NCI-H1417 treated with DMSO at 0.1 percent for 48 hours (cell line): ENCODE measurements around the gene TSPAN13.

Experiments
- DNase-seq: peaks from one replicate; lab custom pipeline; 2025; lab: John Stamatoyannopoulos, UW

TSPAN13 gene

DNA sequence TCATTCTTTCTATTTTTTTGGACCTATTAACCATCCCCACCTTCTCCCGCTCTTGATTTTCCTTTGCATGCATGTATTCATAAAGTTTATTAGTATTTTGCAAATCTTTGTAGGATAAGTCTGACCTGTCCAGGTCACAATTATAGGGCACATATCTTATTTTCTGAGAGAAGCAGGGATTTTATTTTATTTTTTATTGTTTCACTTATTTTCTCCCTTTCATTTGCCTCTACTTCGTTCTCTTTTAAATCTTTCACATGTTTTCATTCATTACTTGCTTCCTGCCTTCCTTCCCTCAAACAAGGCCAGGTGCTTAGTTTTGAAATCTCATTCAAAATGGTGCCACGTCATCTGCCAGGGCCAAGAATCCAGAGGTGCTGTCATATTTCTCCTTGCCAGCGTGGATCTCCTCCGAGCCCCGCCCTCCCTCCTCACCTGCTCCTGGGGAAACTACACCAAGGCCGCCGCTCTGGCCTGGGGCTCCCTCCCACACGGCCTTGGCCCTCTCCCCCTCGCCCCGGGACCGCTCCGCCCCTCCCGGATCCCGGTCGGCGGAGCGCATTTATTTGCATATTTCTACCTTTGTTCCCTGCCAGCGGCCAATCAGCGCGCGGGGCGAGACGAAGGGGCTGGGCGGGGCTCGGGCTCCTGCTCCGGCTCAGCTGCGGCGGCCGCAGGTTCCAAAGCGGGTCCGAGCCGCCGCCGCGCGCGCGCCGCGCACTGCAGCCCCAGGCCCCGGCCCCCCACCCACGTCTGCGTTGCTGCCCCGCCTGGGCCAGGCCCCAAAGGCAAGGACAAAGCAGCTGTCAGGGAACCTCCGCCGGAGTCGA is at the start of gene TSPAN13:
TSS of gene TSPAN13 (plus strand) at position 654 of the 830 bp plus-strand sequence. CDS start 213 bp downstream, outside the sequence.
- DNase-seq, result peak; percentile 86

DNA sequence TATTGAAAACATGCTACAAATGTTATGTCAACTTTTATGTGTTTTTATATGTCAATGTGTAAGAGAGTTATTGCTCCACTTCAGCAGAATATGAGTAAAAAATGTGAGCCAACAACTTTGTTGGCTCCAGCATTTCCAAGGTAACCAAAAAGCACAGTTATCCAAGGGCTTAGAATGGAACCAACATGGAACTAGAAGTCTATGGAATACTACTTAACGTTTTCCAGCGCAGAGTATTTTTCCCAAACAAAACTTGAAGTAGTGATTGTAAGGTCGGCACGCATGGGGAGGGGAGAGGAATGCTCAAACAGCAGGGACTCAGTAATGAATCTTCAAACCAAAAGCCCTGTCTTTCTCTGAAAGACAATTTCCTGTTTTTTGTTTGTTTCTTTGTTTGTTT is 45.0 kb upstream of the TSPAN13 start:
- DNase-seq, result no peak

- DNase-seq, result no peak
These were observed 44.6 kb upstream of the TSPAN13 start for GRCh38 chr7:16708980-16709379.

DNA sequence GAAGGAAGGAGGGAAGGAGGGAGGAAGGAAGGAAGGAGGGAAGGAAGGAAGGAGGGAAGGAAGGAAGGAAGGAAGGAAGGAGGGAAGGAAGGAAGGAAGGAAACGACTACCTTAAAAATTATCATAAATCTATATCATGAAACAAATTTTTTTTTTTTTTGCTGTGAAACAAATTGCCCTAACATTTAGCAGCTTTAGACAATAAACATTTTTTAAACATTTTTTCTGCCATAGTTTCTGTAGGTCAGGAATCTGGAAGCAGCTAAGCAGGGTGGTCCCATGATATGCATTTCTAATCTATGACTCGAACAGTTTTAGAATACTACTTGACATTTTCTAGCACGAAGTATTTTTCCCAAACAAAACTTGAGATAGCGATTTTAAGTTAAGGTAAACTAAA is 42.9 kb upstream of the TSPAN13 start:
- DNase-seq, result no peak

DNA sequence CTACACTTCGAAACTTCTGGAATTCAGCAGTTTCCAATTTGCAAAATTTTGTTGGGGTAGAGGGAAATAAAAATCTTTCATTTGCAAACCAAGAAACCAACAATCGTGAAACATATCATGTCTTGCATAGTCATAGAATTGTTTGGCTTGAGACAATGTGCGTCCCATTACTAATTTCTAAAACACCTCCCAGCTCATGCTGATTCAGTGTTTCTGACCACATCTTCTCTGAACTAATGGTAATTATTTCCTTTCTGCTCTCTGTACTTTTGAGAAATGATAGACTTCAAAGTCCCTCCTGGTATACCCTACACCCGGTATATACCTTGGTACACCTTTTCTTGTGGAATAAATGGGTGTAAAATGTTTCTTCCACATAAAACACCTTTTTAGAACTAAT is 41.8 kb upstream of the TSPAN13 start:
- no peak for DNase-seq

DNA sequence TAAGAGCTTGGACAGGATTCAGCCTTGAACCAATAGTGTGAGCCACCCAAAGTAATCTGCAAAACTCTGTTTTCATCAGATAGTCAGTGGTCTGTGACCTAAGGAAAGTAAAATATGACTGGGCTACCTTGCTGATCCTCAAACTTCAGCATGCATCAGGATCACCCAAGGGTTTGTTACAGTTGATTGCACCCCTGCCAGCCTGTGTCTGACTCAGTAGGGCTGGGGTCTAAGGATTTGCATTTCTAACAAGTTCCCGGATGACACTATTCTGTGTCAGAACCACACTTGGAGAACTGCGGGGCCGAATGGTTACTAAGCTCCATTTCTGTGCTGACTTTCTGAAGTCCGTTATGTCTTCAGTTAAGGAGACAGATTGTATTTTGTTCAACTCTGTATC is 40.6 kb upstream of the TSPAN13 start:
- no peak for DNase-seq

DNA sequence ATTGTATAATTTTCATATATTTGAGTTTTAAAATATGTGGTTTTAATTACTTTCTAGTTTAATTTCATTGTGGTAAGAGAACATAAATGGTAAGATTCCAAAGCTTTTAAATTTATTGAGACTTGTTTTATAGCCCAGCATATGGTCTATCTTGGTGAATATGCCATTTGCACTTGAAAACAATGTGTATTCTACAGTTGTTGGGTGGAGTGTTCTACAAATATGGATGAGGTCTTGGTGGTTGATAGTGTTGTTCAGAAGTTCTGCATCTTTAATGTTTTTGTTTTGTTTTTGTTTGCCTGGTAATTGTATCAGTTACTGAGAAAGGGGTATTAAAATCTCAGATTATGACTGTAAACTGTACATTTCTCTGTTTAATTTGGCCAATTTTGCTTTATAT is 37.6 kb upstream of the TSPAN13 start:
- no peak for DNase-seq

DNA sequence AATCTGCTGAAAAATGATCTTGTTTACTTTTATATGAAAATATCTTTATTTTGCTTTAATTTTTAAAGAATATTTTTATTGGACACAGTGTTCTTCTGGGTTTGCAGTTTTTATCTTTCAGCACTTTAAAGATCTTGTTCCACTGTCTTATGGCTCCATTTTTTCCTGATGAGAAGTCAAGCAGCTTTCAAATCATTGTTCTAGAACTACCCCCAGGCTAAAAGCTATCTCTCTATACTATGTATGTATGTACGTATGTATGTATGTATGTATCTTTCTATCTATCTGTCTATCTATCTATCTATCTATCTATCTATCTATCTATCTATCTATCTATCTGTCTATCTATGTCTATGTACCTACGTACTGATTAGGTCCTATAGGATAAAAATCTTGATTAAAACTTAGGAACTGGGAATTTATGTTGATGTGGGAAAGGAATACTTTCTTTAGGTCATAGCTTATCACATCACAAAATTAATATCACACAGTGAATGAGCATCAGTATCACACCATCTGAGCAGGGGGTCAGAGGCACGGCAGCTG is 35.4 kb upstream of the TSPAN13 start:
- no peak for DNase-seq

GRCh38 chr7:16719699-16720098 is 33.9 kb upstream of the TSPAN13 start:
- DNase-seq, result no peak

GRCh38 chr7:16721541-16721940 is 32.0 kb upstream of the TSPAN13 start:
- DNase-seq, result no peak

DNA sequence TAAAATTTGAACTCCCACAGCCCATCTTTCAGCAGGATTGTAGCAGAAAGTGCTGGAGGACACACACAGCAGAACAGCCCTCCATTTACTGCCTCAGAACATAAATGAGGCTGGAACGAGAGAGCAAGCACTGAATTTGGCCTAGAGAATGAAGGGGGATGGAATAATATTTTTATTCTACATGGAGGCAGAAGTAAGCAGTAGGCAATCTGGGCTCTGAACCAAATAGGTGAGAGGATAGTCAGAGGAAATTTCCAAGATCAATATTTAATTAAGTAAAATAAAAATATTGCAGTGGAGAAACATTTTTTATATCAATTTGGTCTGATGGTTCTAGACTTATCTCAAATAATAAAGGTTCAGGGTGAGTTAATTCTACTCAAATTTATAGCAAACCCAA is 29.2 kb upstream of the TSPAN13 start:
- no peak for DNase-seq

DNA sequence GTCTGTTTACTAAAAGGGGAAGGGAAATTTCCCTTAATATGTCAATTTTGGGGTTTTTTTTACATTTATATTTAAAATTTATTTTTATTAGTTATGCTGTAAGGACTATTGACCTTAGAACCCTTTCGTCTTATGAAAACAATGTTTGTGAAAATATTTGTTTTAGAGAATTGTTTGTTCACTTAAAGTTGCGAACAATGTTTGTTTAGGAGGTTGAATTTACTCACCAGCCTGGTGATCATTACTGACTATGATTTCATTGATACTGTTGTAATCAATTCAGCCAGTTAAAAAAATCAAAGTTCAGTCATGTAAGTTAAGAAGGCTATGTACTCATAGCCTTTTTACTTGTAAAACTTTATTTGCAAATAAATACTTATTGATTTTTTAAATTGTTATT is 27.4 kb upstream of the TSPAN13 start:
- DNase-seq, result no peak

DNA sequence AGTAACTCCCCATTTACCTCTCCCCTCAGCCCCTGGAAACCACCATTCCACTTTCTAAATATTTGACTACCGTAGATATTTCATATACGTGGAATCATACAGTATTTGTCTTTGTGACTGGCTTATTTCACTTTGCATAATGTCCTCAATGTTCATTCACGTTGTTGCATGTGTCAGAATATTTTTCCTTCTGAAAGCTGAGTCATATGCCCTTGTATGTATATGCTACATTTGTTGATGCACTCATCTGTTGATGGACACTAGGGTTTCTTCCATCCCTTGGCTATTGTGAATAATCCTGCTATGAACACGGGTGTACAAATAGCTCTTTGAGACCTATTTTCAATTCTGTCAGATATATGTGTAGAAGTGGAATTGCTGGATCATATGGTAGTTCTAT is 25.8 kb upstream of the TSPAN13 start:
- DNase-seq, result no peak

- DNase-seq, result no peak
These were observed 24.7 kb upstream of the TSPAN13 start for GRCh38 chr7:16728811-16729210.

- DNase-seq, result no peak
These were observed 24.0 kb upstream of the TSPAN13 start for GRCh38 chr7:16729541-16729940.

DNA sequence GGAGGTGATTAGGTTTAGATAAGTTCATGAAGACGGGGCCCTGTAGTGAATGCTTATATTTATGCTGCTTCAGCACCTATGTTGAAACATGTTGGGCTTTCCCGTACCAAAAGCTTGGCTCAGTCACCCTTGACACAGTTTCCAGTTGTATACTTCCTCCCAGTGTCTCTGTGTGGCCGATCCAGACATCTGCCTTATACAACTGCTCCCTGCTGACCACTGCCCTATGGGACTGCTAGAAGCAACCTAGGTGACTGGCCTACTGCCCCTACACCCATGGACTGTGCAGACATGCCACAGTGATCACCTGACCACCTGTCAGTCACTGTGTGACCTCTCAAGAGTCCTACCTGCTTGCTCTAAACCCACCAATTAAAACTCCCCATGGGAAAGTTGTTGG is 22.6 kb upstream of the TSPAN13 start:
- no peak for DNase-seq

GRCh38 chr7:16732828-16733227 is 20.7 kb upstream of the TSPAN13 start:
- no peak for DNase-seq

- DNase-seq, result no peak
These were observed 19.3 kb upstream of the TSPAN13 start for GRCh38 chr7:16734148-16734726.

- DNase-seq, result no peak
These were observed 18.5 kb upstream of the TSPAN13 start for GRCh38 chr7:16735020-16735419.

DNA sequence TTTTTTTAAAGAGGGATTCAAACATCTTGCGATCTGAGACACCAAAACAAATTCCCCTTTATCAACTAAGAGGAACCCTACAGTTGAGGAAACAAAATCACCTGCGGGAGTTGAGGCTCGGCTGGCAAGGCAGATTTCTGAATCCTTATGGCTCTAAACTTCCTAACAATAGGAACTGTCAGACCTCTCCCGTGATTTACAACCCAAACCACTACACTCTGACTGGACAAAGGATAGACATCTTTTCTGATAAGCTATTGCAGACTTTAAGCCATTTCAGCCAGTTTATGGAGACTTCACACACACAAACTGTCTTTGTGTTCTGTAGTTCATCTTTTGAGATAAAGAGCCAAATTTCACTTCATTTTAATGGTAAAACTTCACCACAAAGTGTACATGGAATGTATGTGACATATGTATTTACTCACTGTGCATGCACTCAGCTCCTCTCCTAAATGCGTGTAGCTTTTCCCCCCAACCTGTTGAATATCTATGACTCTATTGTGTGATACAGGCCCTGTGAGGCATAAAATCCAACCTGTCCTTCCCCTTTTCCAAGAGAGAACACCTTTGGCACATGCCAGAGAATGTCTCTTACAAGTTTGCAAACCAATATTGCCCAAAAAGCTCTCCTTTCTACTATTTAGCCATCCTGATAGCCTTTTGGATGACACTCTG is 15.4 kb upstream of the TSPAN13 start:
- DNase-seq, result no peak

DNA sequence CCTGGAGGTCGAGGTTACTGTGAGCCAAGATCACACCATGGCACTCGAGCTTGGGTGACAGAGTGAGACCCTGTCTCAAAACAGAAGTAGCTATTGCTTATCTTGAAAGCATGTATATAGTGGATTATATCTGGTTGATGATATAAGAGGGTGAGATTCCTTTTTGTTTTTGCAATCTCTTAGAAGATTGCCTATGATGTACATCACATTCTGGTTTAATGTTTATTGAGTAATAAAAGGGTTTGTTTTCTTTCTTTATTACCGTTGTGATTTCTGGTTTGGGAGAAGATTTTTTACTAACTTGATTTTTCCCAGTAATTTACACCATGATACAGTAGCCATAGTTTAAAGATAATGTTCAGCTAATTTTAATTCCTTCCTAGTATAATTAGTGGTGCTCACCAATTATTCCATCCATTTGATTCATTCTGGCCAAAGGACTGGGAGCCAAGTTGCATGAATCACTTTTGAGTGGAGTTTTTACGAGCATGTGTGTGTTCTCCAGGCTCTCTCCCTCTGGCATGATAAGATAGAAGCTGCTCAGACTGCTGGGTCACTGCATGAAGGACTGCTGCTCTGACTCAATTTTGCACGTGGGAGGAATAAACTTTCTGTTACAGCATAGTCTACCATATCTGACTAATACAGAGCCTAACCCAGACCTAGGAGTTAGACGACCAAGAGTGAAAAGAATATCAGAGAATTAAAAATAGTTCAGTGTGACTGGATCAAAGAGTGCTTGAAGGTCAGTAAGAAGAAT is 13.5 kb upstream of the TSPAN13 start:
- DNase-seq, result no peak

DNA sequence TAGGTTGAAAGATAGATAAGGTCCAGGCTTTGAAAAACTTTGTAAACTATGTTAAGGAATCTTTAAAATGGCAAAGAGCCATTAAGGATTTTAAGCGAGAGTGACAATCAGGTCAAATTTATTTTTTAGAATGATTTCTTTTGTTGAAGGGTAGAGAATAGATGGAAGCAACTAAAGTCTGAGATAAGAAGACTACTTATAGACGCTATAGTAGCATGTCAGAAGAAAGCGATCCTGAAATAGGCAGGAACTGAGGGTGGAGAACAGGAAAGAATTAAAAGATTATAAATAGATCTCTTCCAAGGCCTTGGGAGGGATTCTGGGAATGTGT is 13.0 kb upstream of the TSPAN13 start:
- no peak for DNase-seq
